Ureter (tissue), 1 donor: ENCODE measurements around the gene JMJD7. TPM values are rescaled to one million over a fixed set of nuclear protein-coding genes. Genes with fewer than 3 reads are reported as not detected.

Experiments
- DNase-seq: peaks from one replicate; pipeline ENCODE4 v3.0.0-alpha.2; 2020; ENCODE audit warnings: low spot score
- total RNA-seq: library from RNA; stranded (reverse); gene quantifications from one replicate; pipeline ENCODE4 v1.2.4, GENCODE V29; 2023
- donor health status: DM: yes; HTN: yes; CAD: no.

Gene JMJD7
- total RNA-seq, 1 donor from 2014 or later = 48.6 TPM

GRCh38 chr15:41882689-41883483 is 55.0 kb downstream of the JMJD7 start:
- DNase-seq = no peak

GRCh38 chr15:41883484-41883825 is 55.6 kb downstream of the JMJD7 start:
- DNase-seq = no peak

GRCh38 chr15:41884458-41884857 is 56.6 kb downstream of the JMJD7 start:
- no peak for DNase-seq

- DNase-seq = no peak
These were observed 57.4 kb downstream of the JMJD7 start for GRCh38 chr15:41885321-41885720.

GRCh38 chr15:41885841-41886240 is 57.9 kb downstream of the JMJD7 start:
- DNase-seq = no peak

GRCh38 chr15:41886741-41887140 is 58.8 kb downstream of the JMJD7 start:
- no peak for DNase-seq

- DNase-seq = no peak
These were observed 59.3 kb downstream of the JMJD7 start for GRCh38 chr15:41887161-41887560.

Other genes with a start within 250 kb of the JMJD7 start
- 65.2 TPM for gene MGA, start 167.7 kb upstream of the JMJD7 start, total RNA-seq
- gene MAPKBP1, start 53.6 kb upstream of the JMJD7 start, total RNA-seq = 39.6 TPM
- gene PLA2G4B, start 10.8 kb downstream of the JMJD7 start, total RNA-seq = 30.0 TPM
- gene SPTBN5, start 66.0 kb downstream of the JMJD7 start, total RNA-seq = 11.9 TPM
- 64.1 TPM for gene EHD4, start 144.5 kb downstream of the JMJD7 start, total RNA-seq
- gene PLA2G4E, start 192.9 kb downstream of the JMJD7 start, total RNA-seq = 0.34 TPM